HepG2 (cell line): ENCODE measurements around the gene NUDT8. TPM values are rescaled to one million over a fixed set of nuclear protein-coding genes. Genes with fewer than 3 reads are reported as not detected.

ENCODE experiments used
- BCL6 ChIP-seq: IDR thresholded peaks from 2 replicates; pipeline ENCODE4 v1.6.1; 2016; ENCODE audit warnings: missing genetic modification reagents, missing compliant biosample characterization
- CENPT ChIP-seq: sonication (generic); formaldehyde crosslinking; IDR thresholded peaks from 2 replicates; pipeline ENCODE4 v1.8.0; 2022; ENCODE audit warnings: low read depth, mild to moderate bottlenecking, moderate library complexity, missing genetic modification reagents
- ESRRA ChIP-seq: sonication (generic); formaldehyde crosslinking; IDR thresholded peaks from 2 replicates; pipeline ENCODE4 v1.5.1; 2020; ENCODE audit warnings: mild to moderate bottlenecking, low read depth, missing genetic modification reagents
- HNRNPH1 ChIP-seq: fragments of 200-400 bp; formaldehyde crosslinking; optimal IDR thresholded peaks from 2 replicates; pipeline ENCODE3; 2017; ENCODE audit warnings: mild to moderate bottlenecking, low read depth, low read length
- KLF12 ChIP-seq: sonication (generic); formaldehyde crosslinking; IDR thresholded peaks from 2 replicates; pipeline ENCODE4 v1.4.0; 2020; ENCODE audit warnings: missing genetic modification reagents, borderline replicate concordance
- NR2F1 ChIP-seq, 2 experiments: fragments of 450-650 bp in 1 of 2; formaldehyde crosslinking in 1 of 2; IDR thresholded peaks; 2 replicates each; pipeline versions ENCODE4 v1.5.0 to v1.6.1; 2016 to 2020; ENCODE audit warnings: mild to moderate bottlenecking in 1 of 2, missing compliant biosample characterization in 1 of 2, missing genetic modification reagents in 1 of 2, moderate library complexity in 1 of 2
- SIN3B ChIP-seq: fragments of 150-350 bp; IDR thresholded peaks from 2 replicates; pipeline ENCODE4 v1.6.1; 2014; ENCODE audit warnings: low read length
- SP140L ChIP-seq: sonication (generic); formaldehyde crosslinking; IDR thresholded peaks from 2 replicates; pipeline ENCODE4 v1.4.0; 2020; ENCODE audit warnings: missing genetic modification reagents, borderline replicate concordance
- SUZ12 ChIP-seq: fragments of 150-350 bp; IDR thresholded peaks from 2 replicates; pipeline ENCODE4 v1.6.1; 2014; ENCODE audit warnings: low read depth, low read length
- ZFP36L2 ChIP-seq: sonication (generic); formaldehyde crosslinking; IDR thresholded peaks from 2 replicates; pipeline ENCODE4 v1.4.0; 2020; ENCODE audit warnings: missing genetic modification reagents
- ZNF33B ChIP-seq: sonication (generic); formaldehyde crosslinking; IDR thresholded peaks from 2 replicates; pipeline ENCODE4 v1.5.1; 2020; ENCODE audit warnings: mild to moderate bottlenecking, missing genetic modification reagents
- ZSCAN22 ChIP-seq: sonication (generic); formaldehyde crosslinking; IDR thresholded peaks from 2 replicates; pipeline ENCODE4 v1.4.0; 2020; ENCODE audit warnings: mild to moderate bottlenecking, missing genetic modification reagents
- polyA plus RNA-seq, 8 experiments: library from polyadenylated mRNA; depleted of rRNA in 3 of 8; stranded (reverse) in 7 of 8; unstranded in 1 of 8; fragments of >200 nt; fragmentation: Illumina TruSeq in 4 of 8; extraction: Trizol in 4 of 8; gene quantifications; 2 replicates each; pipeline versions ENCODE4 v1.2.1 to v1.2.3, GENCODE V29; 2011 to 2016; ENCODE audit warnings: low read depth in 4 of 8, missing spikeins in 1 of 8, mixed read lengths in 1 of 8; ENCODE audit not compliant: insufficient read depth in 1 of 8
- total RNA-seq, 5 experiments: library from RNA; depleted of rRNA; stranded (reverse); fragments of >200 nt; fragmentation: Illumina TruSeq; extraction: Trizol; gene quantifications; 2 replicates each; pipeline ENCODE4 v1.2.3, GENCODE V29; 2016; ENCODE audit warnings: low read depth in 1 of 5
- TF ChIP-seq, protein P1 (sequence below): sonication (generic); formaldehyde crosslinking; conservative IDR thresholded peaks from 2 replicates; pipeline ENCODE4 v1.8.0; 2022; ENCODE audit warnings: missing genetic modification reagents
- TF ChIP-seq, protein P2 (sequence below), 2 experiments: fragments of 450-650 bp in 1 of 2; sonication (generic) in 1 of 2; formaldehyde crosslinking in 1 of 2; IDR thresholded peaks; 2 replicates each; pipeline versions ENCODE4 v1.6.1 to v1.8.0; 2016 to 2022; ENCODE audit warnings: antibody characterized with exemption in 1 of 2, mild to moderate bottlenecking in 1 of 2, missing genetic modification reagents in 1 of 2
- TF ChIP-seq, protein P3 (sequence below): sonication (generic); formaldehyde crosslinking; conservative IDR thresholded peaks from 2 replicates; pipeline ENCODE4 v1.4.0; 2020; ENCODE audit warnings: missing genetic modification reagents

NUDT8 gene
- total and polyA plus RNA-seq, 2 of the 13 experiments (the other 11 are each of a cell fraction or from before 2014, with no cell fraction given): 6.7 to 25.8 TPM

DNA sequence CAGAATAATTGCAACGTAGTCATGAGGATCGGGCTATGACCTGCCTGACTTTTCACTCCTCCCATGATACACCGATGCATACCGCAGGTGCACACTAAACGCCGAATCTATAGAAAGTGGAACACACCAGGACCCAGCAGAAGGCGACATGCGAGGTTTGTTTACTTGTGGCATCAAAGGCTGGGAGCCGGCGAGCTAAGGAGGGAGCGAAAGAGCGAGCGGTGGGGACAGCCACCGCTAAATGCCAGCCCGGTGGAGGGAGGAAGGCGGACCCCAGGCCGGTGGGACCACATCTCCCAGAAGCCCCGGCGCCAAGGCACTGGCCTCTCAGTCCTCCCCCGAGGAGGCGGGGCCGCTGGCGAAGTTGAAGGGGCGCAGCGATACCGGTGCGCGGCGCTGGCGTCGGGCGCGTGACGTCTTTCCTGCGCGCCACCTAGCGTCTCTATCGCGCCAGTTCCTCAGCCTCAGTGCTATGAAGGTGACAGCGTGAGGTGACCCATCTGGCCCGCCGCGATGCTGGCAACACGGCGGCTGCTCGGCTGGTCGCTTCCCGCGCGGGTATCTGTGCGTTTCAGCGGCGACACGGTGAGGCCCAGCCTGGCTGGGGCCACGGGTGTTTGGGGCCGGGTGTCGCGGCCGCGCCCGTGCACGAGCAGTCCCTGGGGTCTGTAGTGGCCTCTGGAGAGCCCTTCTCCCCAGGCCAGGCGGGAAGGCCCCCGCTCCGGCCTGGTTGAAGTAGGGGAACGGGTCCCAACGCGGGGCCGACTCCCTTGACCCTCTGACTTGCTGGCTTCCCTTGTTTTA, 23.0 kb downstream of the NUDT8 start, which contains the start of gene NDUFV1 (continued):
- TF ChIP-seq, protein P1, sequence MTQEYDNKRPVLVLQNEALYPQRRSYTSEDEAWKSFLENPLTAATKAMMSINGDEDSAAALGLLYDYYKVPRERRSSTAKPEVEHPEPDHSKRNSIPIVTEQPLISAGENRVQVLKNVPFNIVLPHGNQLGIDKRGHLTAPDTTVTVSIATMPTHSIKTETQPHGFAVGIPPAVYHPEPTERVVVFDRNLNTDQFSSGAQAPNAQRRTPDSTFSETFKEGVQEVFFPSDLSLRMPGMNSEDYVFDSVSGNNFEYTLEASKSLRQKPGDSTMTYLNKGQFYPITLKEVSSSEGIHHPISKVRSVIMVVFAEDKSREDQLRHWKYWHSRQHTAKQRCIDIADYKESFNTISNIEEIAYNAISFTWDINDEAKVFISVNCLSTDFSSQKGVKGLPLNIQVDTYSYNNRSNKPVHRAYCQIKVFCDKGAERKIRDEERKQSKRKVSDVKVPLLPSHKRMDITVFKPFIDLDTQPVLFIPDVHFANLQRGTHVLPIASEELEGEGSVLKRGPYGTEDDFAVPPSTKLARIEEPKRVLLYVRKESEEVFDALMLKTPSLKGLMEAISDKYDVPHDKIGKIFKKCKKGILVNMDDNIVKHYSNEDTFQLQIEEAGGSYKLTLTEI: no peak
- TF ChIP-seq CENPT (peak; percentile 82; the same call in 1 of the 2 replicates), BCL6 (CRISPR knock-in tag) (peak; percentile 54; the same call in 1 of the 2 replicates), HNRNPH1 (no peak), SUZ12 (peak; percentile 59; the same call in 1 of the 2 replicates), ZSCAN22 (CRISPR knock-in tag) (no peak), KLF12 (no peak), SIN3B (peak; percentile 74), SP140L (CRISPR knock-in tag) (no peak), ZFP36L2 (CRISPR knock-in tag) (no peak; the same call in 1 of the 2 replicates), ESRRA (CRISPR knock-in tag) (peak; percentile 82), NR2F1 (CRISPR knock-in tag; IDR thresholded peaks at IDR 0.05) (no peak), ZNF33B (CRISPR knock-in tag) (no peak)
- TF ChIP-seq, protein P2, sequence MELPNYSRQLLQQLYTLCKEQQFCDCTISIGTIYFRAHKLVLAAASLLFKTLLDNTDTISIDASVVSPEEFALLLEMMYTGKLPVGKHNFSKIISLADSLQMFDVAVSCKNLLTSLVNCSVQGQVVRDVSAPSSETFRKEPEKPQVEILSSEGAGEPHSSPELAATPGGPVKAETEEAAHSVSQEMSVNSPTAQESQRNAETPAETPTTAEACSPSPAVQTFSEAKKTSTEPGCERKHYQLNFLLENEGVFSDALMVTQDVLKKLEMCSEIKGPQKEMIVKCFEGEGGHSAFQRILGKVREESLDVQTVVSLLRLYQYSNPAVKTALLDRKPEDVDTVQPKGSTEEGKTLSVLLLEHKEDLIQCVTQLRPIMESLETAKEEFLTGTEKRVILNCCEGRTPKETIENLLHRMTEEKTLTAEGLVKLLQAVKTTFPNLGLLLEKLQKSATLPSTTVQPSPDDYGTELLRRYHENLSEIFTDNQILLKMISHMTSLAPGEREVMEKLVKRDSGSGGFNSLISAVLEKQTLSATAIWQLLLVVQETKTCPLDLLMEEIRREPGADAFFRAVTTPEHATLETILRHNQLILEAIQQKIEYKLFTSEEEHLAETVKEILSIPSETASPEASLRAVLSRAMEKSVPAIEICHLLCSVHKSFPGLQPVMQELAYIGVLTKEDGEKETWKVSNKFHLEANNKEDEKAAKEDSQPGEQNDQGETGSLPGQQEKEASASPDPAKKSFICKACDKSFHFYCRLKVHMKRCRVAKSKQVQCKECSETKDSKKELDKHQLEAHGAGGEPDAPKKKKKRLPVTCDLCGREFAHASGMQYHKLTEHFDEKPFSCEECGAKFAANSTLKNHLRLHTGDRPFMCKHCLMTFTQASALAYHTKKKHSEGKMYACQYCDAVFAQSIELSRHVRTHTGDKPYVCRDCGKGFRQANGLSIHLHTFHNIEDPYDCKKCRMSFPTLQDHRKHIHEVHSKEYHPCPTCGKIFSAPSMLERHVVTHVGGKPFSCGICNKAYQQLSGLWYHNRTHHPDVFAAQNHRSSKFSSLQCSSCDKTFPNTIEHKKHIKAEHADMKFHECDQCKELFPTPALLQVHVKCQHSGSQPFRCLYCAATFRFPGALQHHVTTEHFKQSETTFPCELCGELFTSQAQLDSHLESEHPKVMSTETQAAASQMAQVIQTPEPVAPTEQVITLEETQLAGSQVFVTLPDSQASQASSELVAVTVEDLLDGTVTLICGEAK (IDR thresholded peaks at IDR 0.05): no peak
- TF ChIP-seq, protein P2 (CRISPR knock-in tag; IDR thresholded peaks at IDR 0.05): peak; percentile 92; the same call in 1 of the 2 replicates
- TF ChIP-seq, protein P3, sequence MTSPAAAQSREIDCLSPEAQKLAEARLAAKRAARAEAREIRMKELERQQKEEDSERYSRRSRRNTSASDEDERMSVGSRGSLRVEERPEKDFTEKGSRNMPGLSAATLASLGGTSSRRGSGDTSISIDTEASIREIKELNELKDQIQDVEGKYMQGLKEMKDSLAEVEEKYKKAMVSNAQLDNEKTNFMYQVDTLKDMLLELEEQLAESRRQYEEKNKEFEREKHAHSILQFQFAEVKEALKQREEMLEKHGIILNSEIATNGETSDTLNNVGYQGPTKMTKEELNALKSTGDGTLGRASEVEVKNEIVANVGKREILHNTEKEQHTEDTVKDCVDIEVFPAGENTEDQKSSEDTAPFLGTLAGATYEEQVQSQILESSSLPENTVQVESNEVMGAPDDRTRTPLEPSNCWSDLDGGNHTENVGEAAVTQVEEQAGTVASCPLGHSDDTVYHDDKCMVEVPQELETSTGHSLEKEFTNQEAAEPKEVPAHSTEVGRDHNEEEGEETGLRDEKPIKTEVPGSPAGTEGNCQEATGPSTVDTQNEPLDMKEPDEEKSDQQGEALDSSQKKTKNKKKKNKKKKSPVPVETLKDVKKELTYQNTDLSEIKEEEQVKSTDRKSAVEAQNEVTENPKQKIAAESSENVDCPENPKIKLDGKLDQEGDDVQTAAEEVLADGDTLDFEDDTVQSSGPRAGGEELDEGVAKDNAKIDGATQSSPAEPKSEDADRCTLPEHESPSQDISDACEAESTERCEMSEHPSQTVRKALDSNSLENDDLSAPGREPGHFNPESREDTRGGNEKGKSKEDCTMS (CRISPR knock-in tag): no peak
